Common myeloid progenitor, CD34-positive (primary cell): ENCODE results near the gene KIRREL3.
A peak's percentile ranks its signal among the peaks of the same experiment; 100 is the strongest.

Experiments
- CTCF ChIA-PET: fragments of 350-600 bp; sonication (Branson Sonifier 250); formaldehyde crosslinking; loops from one replicate; lab custom pipeline; 2021; ENCODE audit warnings: antibody characterized with exemption; lab: Charles Lee
- POLR2A ChIA-PET: fragments of 350-600 bp; sonication (Branson Sonifier 250); formaldehyde crosslinking; loops from one replicate; lab custom pipeline; 2021; ENCODE audit warnings: antibody characterized with exemption; lab: Charles Lee
- DNase-seq, 3 donors: peaks; one replicate each; pipeline versions ENCODE4 v3.0.0 to v3.0.0-alpha.2; 2013
- H3K27ac ChIP-seq, 2 experiments: 1 replicate in 1 of 2; 2 replicates in 1 of 2; pipeline ENCODE4 v1.7.0; 2013; ENCODE audit warnings: inconsistent platforms in 2 of 2, low read length in 2 of 2, mild to moderate bottlenecking in 2 of 2, low read depth in 1 of 2, moderate library complexity in 1 of 2; ENCODE audit not compliant: severe bottlenecking in 2 of 2, insufficient read depth in 1 of 2, poor library complexity in 1 of 2
- H3K27me3 ChIP-seq, 5 experiments: replicated peaks in 2 of 5; 1 replicate in 3 of 5; 2 replicates in 2 of 5; pipeline versions ENCODE4 v1.6.1 to v1.7.0; 2013; ENCODE audit warnings: low read length in 4 of 5, mild to moderate bottlenecking in 2 of 5, moderate library complexity in 2 of 5, inconsistent platforms in 1 of 5; ENCODE audit not compliant: insufficient read depth in 5 of 5, control insufficient read depth in 4 of 5
- H3K36me3 ChIP-seq, 4 experiments: 1 replicate in 2 of 4; 2 replicates in 2 of 4; pipeline versions ENCODE4 v1.6.1 to v1.7.0; 2013; ENCODE audit warnings: low read length in 3 of 4, control low read depth in 1 of 4, mild to moderate bottlenecking in 1 of 4; ENCODE audit not compliant: control insufficient read depth in 4 of 4, insufficient read depth in 4 of 4
- H3K4me1 ChIP-seq, 4 experiments: 1 replicate in 3 of 4; 2 replicates in 1 of 4; pipeline versions ENCODE4 v1.6.1 to v1.7.1; 2013; ENCODE audit warnings: low read length in 3 of 4, mild to moderate bottlenecking in 3 of 4, control low read depth in 1 of 4, inconsistent platforms in 1 of 4, moderate library complexity in 1 of 4; ENCODE audit not compliant: control insufficient read depth in 4 of 4, insufficient read depth in 4 of 4; ENCODE audit errors: control extremely low read depth in 1 of 4
- H3K4me3 ChIP-seq, 7 experiments: 1 replicate in 4 of 7; 2 replicates in 3 of 7; pipeline versions ENCODE4 v1.5.1 to v1.7.0; 2013; ENCODE audit warnings: mild to moderate bottlenecking in 7 of 7, low read length in 6 of 7, moderate library complexity in 6 of 7, inconsistent platforms in 2 of 7, low read depth in 2 of 7, control low read depth in 1 of 7; ENCODE audit not compliant: insufficient read depth in 4 of 7, control insufficient read depth in 1 of 7; ENCODE audit errors: extremely low read depth in 1 of 7
- H3K9me3 ChIP-seq, 5 experiments: 1 replicate in 4 of 5; 2 replicates in 1 of 5; pipeline versions ENCODE4 v1.6.1 to v1.7.1; 2013; ENCODE audit warnings: low read length in 4 of 5, mild to moderate bottlenecking in 2 of 5, inconsistent platforms in 1 of 5, low read depth in 1 of 5, moderate library complexity in 1 of 5; ENCODE audit not compliant: control insufficient read depth in 4 of 5, insufficient read depth in 2 of 5; ENCODE audit errors: control extremely low read depth in 1 of 5
- WGBS: methylation state at CpG from one replicate; pipeline ENCODE4 v1.1.5; 2013; ENCODE audit not compliant: insufficient coverage; 5-methylcytosine and 5-hydroxymethylcytosine counted together

The KIRREL3 gene

GRCh38 chr11:126473269-126473668 lies 527.3 kb downstream of the KIRREL3 start:
- H3K4me1 ChIP-seq = peaks cover 0 to 78% (median 49%) of the 10 kb centered on the region in 4 experiments
- H3K9me3 ChIP-seq = no peaks in the 10 kb centered on the region
- no peak overlapping the region for H3K4me3 ChIP-seq
- no peak for DNase-seq
- no peak overlapping the region for H3K27ac ChIP-seq
- no peaks in the 10 kb centered on the region for H3K36me3 ChIP-seq
- POLR2A ChIA-PET = no interaction called here
- no peaks in the 10 kb centered on the region for H3K27me3 ChIP-seq
- WGBS = 98% methylated on average over 12 of the region's 16 CpGs
- CTCF ChIA-PET = no interaction called here

- ChIA-PET CTCF (interaction anchor here (1.6 to 7.8 kb wide), 4 partner anchors 10 to 160 kb away, joined by 8 to 64 read pairs (median 12); no protein-coding TSS in a partner anchor), POLR2A (interaction anchor here (1.2 kb wide), 1 partner anchor 11 kb away, joined by 4 read pairs; no protein-coding TSS in a partner anchor)
- H3K4me3 ChIP-seq = no peak overlapping the region
- no peaks in the 10 kb centered on the region for H3K27me3 ChIP-seq
- peaks cover 0 to 80% (median 59%) of the 10 kb centered on the region in 4 experiments for H3K4me1 ChIP-seq
- no peak overlapping the region for H3K27ac ChIP-seq
- H3K36me3 ChIP-seq = no peaks in the 10 kb centered on the region
- DNase-seq = no peak
- H3K9me3 ChIP-seq = no peaks in the 10 kb centered on the region
- WGBS = 94% methylated on average over 5 of the region's 7 CpGs
Measured at GRCh38 chr11:126469311-126469710, 531.3 kb downstream of the KIRREL3 start.

- H3K27ac ChIP-seq = peak overlapping the region; percentile 30 to 32
- H3K27me3 ChIP-seq = no peaks in the 10 kb centered on the region
- H3K36me3 ChIP-seq = no peaks in the 10 kb centered on the region
- H3K9me3 ChIP-seq = no peaks in the 10 kb centered on the region
- DNase-seq = peak; percentile 36 to 89 (median 85)
- H3K4me1 ChIP-seq = peaks cover 0 to 87% (median 60%) of the 10 kb centered on the region in 4 experiments
- ChIA-PET CTCF (interaction anchor here (1.3 to 7.8 kb wide), 5 partner anchors 9 to 159 kb away, joined by 3 to 64 read pairs (median 8); no protein-coding TSS in a partner anchor), POLR2A (interaction anchor here (0.6 kb wide), 1 partner anchor 94 kb away, joined by 5 read pairs; no protein-coding TSS in a partner anchor)
- 0% methylated on average over 2 of the region's 7 CpGs for WGBS
- H3K4me3 ChIP-seq = peak overlapping the region in 1 of 7 experiments; percentile 3
Measured at GRCh38 chr11:126468102-126468521, 532.5 kb downstream of the KIRREL3 start.

GRCh38 chr11:126467471-126467870 lies 533.1 kb downstream of the KIRREL3 start:
- no peak overlapping the region for H3K4me3 ChIP-seq
- H3K27me3 ChIP-seq = no peaks in the 10 kb centered on the region
- no peaks in the 10 kb centered on the region for H3K9me3 ChIP-seq
- peaks cover 0 to 86% (median 60%) of the 10 kb centered on the region in 4 experiments for H3K4me1 ChIP-seq
- WGBS = 89% methylated on average over 7 of the region's 8 CpGs
- peak in 2 of 3 donors; percentile 35 to 52 for DNase-seq
- H3K27ac ChIP-seq = peak overlapping the region; percentile 30 to 32
- H3K36me3 ChIP-seq = no peaks in the 10 kb centered on the region
- POLR2A ChIA-PET = interaction anchor here (0.6 kb wide), 1 partner anchor 95 kb away, joined by 5 read pairs; no protein-coding TSS in a partner anchor
- CTCF ChIA-PET = interaction anchor here (1.0 to 7.8 kb wide), 4 partner anchors 9 to 158 kb away, joined by 3 to 64 read pairs (median 12); no protein-coding TSS in a partner anchor

GRCh38 chr11:126467046-126467370 lies 533.6 kb downstream of the KIRREL3 start:
- WGBS = 94% methylated on average over 13 of the region's 13 CpGs

GRCh38 chr11:126466236-126467045 lies 534.1 kb downstream of the KIRREL3 start:
- no peak for DNase-seq
- H3K27ac ChIP-seq = no peak overlapping the region
- no peaks in the 10 kb centered on the region for H3K36me3 ChIP-seq
- H3K9me3 ChIP-seq = no peaks in the 10 kb centered on the region
- H3K4me3 ChIP-seq = peak overlapping the region in 1 of 7 experiments; percentile 8
- no peaks in the 10 kb centered on the region for H3K27me3 ChIP-seq
- peaks cover 0 to 76% (median 56%) of the 10 kb centered on the region in 4 experiments for H3K4me1 ChIP-seq
- 82% methylated on average over 8 of the region's 18 CpGs for WGBS
- CTCF ChIA-PET = interaction anchor here (1.0 to 7.8 kb wide), 3 partner anchors 14 to 25 kb away, joined by 3 to 64 read pairs (median 30); no protein-coding TSS in a partner anchor
- POLR2A ChIA-PET = no interaction called here

More at GRCh38 chr11:126467046-126467370, 533.6 kb downstream of the KIRREL3 start:
- Histone ChIP-seq H3K27ac (no peak overlapping the region), H3K27me3 (no peaks in the 10 kb centered on the region), H3K36me3 (no peaks in the 10 kb centered on the region), H3K4me3 (no peak overlapping the region), H3K4me1 (peaks cover 0 to 82% (median 60%) of the 10 kb centered on the region in 4 experiments), H3K9me3 (no peaks in the 10 kb centered on the region)
- POLR2A ChIA-PET = no interaction called here
- DNase-seq = no peak
- CTCF ChIA-PET = interaction anchor here (1.0 to 7.8 kb wide), 4 partner anchors 8 to 26 kb away, joined by 3 to 64 read pairs (median 19); no protein-coding TSS in a partner anchor
